ENCODE measurements around the gene KCNIP4.

KCNIP4 gene

DNA sequence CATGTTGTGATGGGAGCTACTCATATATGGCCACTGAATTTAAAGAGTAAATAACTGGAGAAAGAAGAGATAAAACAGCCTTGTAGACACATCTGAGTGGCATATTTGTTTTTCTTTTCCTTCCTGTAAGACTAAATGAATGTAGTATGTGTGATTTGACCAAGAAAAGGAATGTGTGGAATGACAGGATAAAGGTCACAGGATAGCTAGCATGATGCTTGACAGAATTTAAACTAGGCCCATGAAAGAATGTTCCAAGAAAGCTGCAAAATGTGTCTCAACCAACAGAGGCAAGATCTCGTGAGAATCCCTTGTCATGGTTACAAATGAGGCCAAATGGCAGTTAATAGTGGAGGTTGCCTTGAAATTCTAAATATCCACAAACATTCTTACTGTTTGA, 137.0 kb downstream of the KCNIP4 start:
- DNase-seq (ENCODE audit: low read depth), result peak; percentile 69
- no peak overlapping the region for H3K4me3 ChIP-seq (ENCODE audit: low read length)
- TF ChIP-seq, protein P1, sequence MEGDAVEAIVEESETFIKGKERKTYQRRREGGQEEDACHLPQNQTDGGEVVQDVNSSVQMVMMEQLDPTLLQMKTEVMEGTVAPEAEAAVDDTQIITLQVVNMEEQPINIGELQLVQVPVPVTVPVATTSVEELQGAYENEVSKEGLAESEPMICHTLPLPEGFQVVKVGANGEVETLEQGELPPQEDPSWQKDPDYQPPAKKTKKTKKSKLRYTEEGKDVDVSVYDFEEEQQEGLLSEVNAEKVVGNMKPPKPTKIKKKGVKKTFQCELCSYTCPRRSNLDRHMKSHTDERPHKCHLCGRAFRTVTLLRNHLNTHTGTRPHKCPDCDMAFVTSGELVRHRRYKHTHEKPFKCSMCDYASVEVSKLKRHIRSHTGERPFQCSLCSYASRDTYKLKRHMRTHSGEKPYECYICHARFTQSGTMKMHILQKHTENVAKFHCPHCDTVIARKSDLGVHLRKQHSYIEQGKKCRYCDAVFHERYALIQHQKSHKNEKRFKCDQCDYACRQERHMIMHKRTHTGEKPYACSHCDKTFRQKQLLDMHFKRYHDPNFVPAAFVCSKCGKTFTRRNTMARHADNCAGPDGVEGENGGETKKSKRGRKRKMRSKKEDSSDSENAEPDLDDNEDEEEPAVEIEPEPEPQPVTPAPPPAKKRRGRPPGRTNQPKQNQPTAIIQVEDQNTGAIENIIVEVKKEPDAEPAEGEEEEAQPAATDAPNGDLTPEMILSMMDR (conservative IDR thresholded peaks at IDR 0.05; ENCODE audit: low read depth, low read length), result no peak

DNA sequence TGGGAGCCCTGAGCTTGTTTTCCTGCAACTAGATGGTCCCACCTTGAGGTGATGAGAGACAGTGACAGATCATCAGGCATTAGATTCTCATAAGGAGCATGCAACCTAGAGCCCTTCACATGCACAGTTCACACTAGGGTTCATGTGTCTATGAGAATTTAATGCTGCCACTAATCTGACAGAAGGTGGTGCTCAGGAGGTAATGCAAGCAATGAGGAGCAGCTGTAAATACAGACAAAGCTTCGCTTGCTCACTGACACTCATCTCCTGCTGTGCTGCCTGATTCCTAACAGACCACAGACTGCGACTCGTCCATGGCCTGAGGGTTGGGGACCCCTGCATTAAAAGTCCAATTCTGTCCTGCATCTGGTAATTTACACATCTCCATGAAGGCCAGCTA, 141.6 kb downstream of the KCNIP4 start:
- TF ChIP-seq, protein P1 (conservative IDR thresholded peaks at IDR 0.05; ENCODE audit: low read depth, low read length), result no peak
- no peak for DNase-seq (ENCODE audit: low read depth)
- H3K4me3 ChIP-seq (ENCODE audit: low read length), result no peak overlapping the region

DNA sequence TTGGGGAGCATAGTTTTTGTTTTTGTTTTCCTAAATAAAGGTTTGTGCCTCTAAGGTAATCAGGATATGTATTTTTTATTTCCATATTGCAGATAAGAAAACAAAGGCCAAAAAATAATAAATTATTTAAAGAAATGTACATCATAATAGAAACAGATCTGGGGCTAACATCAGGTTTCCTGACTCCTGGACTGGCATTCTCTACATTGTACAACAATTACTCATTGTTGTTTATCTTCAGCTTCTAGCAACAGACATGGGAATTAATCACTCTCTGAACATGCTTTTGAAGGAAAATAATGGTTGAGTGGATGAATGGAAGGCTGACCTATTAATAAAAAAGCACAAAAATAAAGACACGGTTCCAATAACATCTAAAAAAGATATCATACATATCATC, 146.2 kb downstream of the KCNIP4 start:
- no peak overlapping the region for H3K4me3 ChIP-seq (ENCODE audit: low read length)
- DNase-seq (ENCODE audit: low read depth), result peak; percentile 70
- TF ChIP-seq, protein P1 (conservative IDR thresholded peaks at IDR 0.05; ENCODE audit: low read depth, low read length), result no peak

DNA sequence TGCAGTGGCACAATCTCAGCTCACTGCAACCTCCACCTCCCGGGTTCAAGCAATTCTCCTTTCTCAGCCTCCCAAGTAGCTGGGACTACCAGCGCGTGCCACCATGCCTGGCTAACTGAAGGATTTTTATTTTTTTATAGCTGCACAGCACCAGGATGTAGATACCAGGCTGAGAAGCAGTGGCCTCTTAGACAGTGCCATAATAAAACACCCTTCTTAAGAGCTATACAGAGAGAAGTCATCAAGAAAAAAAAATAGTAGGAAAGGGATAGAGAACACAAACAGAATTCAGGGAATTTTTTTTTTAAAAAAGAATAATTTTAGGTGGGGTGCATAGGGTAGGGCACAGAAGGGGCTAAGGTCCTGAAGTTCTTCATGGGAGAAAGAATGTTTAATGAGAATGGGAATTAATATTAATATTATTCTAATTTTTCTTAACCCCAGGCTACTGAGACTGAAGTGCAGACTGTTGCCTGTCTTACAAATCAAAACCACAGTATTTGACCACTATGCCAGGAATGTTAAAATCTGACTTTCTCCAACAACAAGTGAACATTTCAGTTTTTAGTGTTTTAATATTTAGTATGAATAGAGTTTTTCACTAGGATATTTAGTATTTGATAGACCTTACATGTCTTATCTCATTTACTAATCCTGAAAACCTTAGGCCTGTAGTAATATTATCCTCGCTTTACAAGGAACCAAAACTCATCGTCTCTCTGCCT, 146.7 kb downstream of the KCNIP4 start:
- H3K4me3 ChIP-seq (ENCODE audit: low read length), result no peak overlapping the region
- no peak for DNase-seq (ENCODE audit: low read depth)
- TF ChIP-seq, protein P1 (conservative IDR thresholded peaks at IDR 0.05; ENCODE audit: low read depth, low read length), result no peak

DNA sequence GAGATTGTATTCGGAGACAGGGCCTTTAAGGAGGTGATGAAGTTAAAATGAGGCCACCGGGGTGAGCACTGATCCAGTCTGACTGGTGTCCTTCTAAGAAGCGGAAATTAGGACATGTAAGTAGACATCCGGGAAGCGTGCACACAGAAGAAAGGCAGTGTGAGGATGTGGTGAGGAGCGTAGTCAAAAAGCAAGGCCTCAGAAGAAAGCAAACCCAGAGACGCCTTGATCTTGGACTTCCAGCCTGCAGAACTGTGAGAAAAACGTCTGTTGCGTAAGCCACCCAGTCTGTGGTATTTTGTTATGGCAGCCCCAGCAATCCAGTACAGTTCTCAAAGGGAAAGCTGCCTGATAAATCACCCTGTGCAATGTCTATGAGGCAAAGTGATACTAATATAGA, 153.5 kb downstream of the KCNIP4 start:
- H3K4me3 ChIP-seq (ENCODE audit: low read length), result no peak overlapping the region
- TF ChIP-seq, protein P1 (conservative IDR thresholded peaks at IDR 0.05; ENCODE audit: low read depth, low read length), result no peak
- DNase-seq (ENCODE audit: low read depth), result no peak

DNA sequence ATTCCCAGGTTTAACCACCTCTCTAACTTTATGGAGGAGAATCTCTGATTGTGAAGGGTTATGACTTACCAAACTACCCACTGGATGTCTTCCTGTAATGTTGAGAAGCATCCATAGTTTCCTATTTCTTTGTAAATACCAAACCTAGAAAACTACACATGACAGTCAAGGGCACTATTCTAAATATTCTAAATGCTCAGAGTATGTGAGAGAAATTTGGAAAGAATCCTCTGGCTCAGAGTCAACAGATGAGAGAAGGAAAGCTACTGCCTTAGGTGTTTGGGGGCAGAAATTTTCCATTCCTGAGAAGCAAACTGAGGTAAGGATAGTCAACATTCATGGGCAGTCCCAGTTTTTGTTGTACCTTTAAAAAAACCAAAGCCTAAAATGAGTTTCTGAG, 155.8 kb downstream of the KCNIP4 start:
- no peak for DNase-seq (ENCODE audit: low read depth)
- TF ChIP-seq, protein P1 (conservative IDR thresholded peaks at IDR 0.05; ENCODE audit: low read depth, low read length), result no peak
- H3K4me3 ChIP-seq (ENCODE audit: low read length), result no peak overlapping the region

DNA sequence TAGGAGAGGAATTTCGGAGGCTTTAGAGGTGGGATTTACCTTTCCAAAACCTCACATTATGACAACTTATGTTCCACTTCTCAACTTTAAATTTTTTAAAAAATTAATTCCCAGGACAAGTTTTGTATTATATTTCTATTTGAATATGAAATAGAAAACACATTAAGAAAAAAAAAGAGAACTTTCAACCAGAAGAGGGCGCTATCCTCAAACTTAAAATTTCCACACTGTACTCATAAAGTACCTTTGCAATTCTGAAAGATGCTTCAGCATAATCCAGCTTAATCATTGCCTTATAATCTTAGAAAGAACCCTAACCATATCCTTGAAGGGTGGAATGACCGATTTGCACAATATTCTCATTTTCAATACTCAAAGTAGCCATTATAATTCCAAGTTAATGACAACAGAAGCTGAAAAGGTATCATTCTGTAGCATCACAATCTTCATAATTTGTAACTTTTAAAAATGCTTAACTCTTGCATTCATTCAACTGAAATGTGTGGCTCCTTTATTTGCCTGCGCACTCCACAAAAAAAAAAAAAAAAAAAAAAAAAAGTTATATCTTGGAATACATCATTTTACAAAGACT, 158.0 kb downstream of the KCNIP4 start:
- TF ChIP-seq, protein P1 (conservative IDR thresholded peaks at IDR 0.05; ENCODE audit: low read depth, low read length), result peak; percentile 24

More for the DNA sequence above, 158.0 kb downstream of the KCNIP4 start:
- no peak for DNase-seq (ENCODE audit: low read depth)
- H3K4me3 ChIP-seq (ENCODE audit: low read length), result no peak overlapping the region

Measured in retinal pigment epithelial cell (primary cell).